Caco-2 (cell line): Measurements from ENCODE around the gene ABCC3. TPM values are rescaled to one million over a fixed set of nuclear protein-coding genes. Genes with fewer than 3 reads are reported as not detected.

ENCODE experiments used
- BruUV-seq: library from RNA; stranded (reverse); fragments of 400-500 nt; replicated peaks from 2 replicates; lab custom pipeline; 2021; lab: Mats Ljungman, UMichigan
- CTCF ChIA-PET: fragments of 300-600 bp; sonication (Branson Sonifier 250); formaldehyde crosslinking; loops from one replicate; lab custom pipeline; 2022; ENCODE audit warnings: antibody characterized with exemption; lab: Charles Lee
- POLR2A ChIA-PET: fragments of 300-600 bp; sonication (Branson Sonifier 250); formaldehyde crosslinking; loops from one replicate; lab custom pipeline; 2022; ENCODE audit warnings: antibody characterized with exemption; lab: Charles Lee
- DNase-seq, 2 experiments: peaks; one replicate each; pipeline versions ENCODE4 v3.0.0 to v3.0.0-alpha.2; 2020 to 2022
- H3K27me3 ChIP-seq: replicated peaks from 2 replicates; pipeline ENCODE4 v1.6.0; 2011; ENCODE audit warnings: low read length; ENCODE audit not compliant: control insufficient read depth, insufficient read depth
- H3K36me3 ChIP-seq: 2 replicates; pipeline ENCODE4 v1.5.1; 2011; ENCODE audit warnings: low read length; ENCODE audit not compliant: control insufficient read depth, insufficient read depth
- H3K4me1 ChIP-seq: fragments of 250-450 bp; sonication (Bioruptor Pico); 2 replicates; pipeline ENCODE4 v1.5.1; 2020; ENCODE audit warnings: mild to moderate bottlenecking
- H3K4me3 ChIP-seq: 2 replicates; pipeline ENCODE4 v1.5.1; 2011; ENCODE audit warnings: low read depth, mild to moderate bottlenecking, control low read depth, low read length
- H3K9me3 ChIP-seq: fragments of 250-450 bp; sonication (Bioruptor Pico); 2 replicates; pipeline ENCODE4 v1.5.1; 2020; ENCODE audit warnings: mild to moderate bottlenecking, moderate library complexity
- H3K27ac Mint-ChIP-seq: one replicate; pipeline ENCODE4 v1.8.0; 2022; ENCODE audit warnings: mixed read lengths; ENCODE audit not compliant: unreplicated experiment
- H3K27me3 Mint-ChIP-seq: one replicate; pipeline ENCODE4 v1.8.0; 2022; ENCODE audit warnings: mixed read lengths; ENCODE audit not compliant: insufficient read depth, unreplicated experiment
- H3K36me3 Mint-ChIP-seq: one replicate; pipeline ENCODE4 v1.8.0; 2022; ENCODE audit warnings: mild to moderate bottlenecking, mixed read lengths; ENCODE audit not compliant: insufficient read depth, unreplicated experiment
- H3K4me1 Mint-ChIP-seq: one replicate; pipeline ENCODE4 v1.8.0; 2022; ENCODE audit warnings: low read depth, mixed read lengths; ENCODE audit not compliant: unreplicated experiment
- H3K4me3 Mint-ChIP-seq: one replicate; pipeline ENCODE4 v1.8.0; 2022; ENCODE audit warnings: mild to moderate bottlenecking, moderate library complexity, mixed read lengths; ENCODE audit not compliant: unreplicated experiment
- H3K9me3 Mint-ChIP-seq: one replicate; pipeline ENCODE4 v1.8.0; 2022; ENCODE audit warnings: mixed read lengths; ENCODE audit not compliant: unreplicated experiment
- intact Hi-C: fragments of 100-400 bp; cut with micrococcal nuclease; formaldehyde crosslinking; loops from one replicate; pipeline ENCODE4 v1.10.0; 2022; ENCODE audit not compliant: unreplicated experiment
- total RNA-seq: library from RNA; stranded (reverse); gene quantifications from 2 replicates; pipeline ENCODE4 v1.2.3, GENCODE V29; 2022
- TF ChIP-seq, protein P1 (sequence below), 2 experiments: fragments of 200-600 bp in 1 of 2; IDR thresholded peaks; 1 replicate in 1 of 2; 2 replicates in 1 of 2; pipeline versions ENCODE4 v1.5.1 to v1.8.0; 2011 to 2022; ENCODE audit warnings: antibody characterized with exemption in 1 of 2, control low read depth in 1 of 2, inconsistent platforms in 1 of 2, low read depth in 1 of 2, low read length in 1 of 2, mild to moderate bottlenecking in 1 of 2, moderate library complexity in 1 of 2; ENCODE audit not compliant: insufficient read depth in 1 of 2, severe bottlenecking in 1 of 2, unreplicated experiment in 1 of 2

The ABCC3 gene
- total RNA-seq, 1 experiment from 2014 or later: 45.6 TPM

GRCh38 chr17:50613007-50613992, 21.4 kb upstream of the ABCC3 start:
- H3K27me3 Mint-ChIP-seq: no peaks in the 10 kb centered on the region
- no peaks in the 10 kb centered on the region for H3K4me1 ChIP-seq
- no peaks in the 10 kb centered on the region for H3K9me3 Mint-ChIP-seq
- ChIA-PET CTCF (interaction anchor here (0.6 to 1.7 kb wide), 4 partner anchors 13 to 92 kb away, joined by 4 to 8 read pairs (median 6); partner anchors contain the start of gene CACNA1G), POLR2A (no interaction called here)
- no peak overlapping the region for H3K27ac Mint-ChIP-seq
- H3K4me3 Mint-ChIP-seq: no peak overlapping the region
- H3K27me3 ChIP-seq: no peaks in the 10 kb centered on the region
- intact Hi-C loops: no loop called here
- H3K36me3 ChIP-seq: no peaks in the 10 kb centered on the region
- H3K9me3 ChIP-seq: no peaks in the 10 kb centered on the region
- BruUV-seq: no TSS peak
- DNase-seq: no peak
- no peaks in the 10 kb centered on the region for H3K4me1 Mint-ChIP-seq
- no peaks in the 10 kb centered on the region for H3K36me3 Mint-ChIP-seq
- TF ChIP-seq, protein P1, sequence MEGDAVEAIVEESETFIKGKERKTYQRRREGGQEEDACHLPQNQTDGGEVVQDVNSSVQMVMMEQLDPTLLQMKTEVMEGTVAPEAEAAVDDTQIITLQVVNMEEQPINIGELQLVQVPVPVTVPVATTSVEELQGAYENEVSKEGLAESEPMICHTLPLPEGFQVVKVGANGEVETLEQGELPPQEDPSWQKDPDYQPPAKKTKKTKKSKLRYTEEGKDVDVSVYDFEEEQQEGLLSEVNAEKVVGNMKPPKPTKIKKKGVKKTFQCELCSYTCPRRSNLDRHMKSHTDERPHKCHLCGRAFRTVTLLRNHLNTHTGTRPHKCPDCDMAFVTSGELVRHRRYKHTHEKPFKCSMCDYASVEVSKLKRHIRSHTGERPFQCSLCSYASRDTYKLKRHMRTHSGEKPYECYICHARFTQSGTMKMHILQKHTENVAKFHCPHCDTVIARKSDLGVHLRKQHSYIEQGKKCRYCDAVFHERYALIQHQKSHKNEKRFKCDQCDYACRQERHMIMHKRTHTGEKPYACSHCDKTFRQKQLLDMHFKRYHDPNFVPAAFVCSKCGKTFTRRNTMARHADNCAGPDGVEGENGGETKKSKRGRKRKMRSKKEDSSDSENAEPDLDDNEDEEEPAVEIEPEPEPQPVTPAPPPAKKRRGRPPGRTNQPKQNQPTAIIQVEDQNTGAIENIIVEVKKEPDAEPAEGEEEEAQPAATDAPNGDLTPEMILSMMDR (IDR thresholded peaks at IDR 0.05; ENCODE audit: insufficient read depth in 1 of 2, low read depth in 1 of 2, low read length in 1 of 2, severe bottlenecking in 1 of 2, unreplicated experiment in 1 of 2): peak; percentile 22 to 23
- no peak overlapping the region for H3K4me3 ChIP-seq

GRCh38 chr17:50614471-50615051, 20.1 kb upstream of the ABCC3 start:
- H3K27me3 ChIP-seq: no peaks in the 10 kb centered on the region
- Mint-ChIP-seq H3K27me3 (no peaks in the 10 kb centered on the region), H3K4me1 (no peaks in the 10 kb centered on the region), H3K9me3 (no peaks in the 10 kb centered on the region), H3K4me3 (no peak overlapping the region), H3K36me3 (no peaks in the 10 kb centered on the region), H3K27ac (no peak overlapping the region)
- H3K36me3 ChIP-seq: no peaks in the 10 kb centered on the region
- CTCF ChIA-PET: no interaction called here
- TF ChIP-seq, protein P1 (IDR thresholded peaks at IDR 0.05; ENCODE audit: insufficient read depth in 1 of 2, low read depth in 1 of 2, low read length in 1 of 2, severe bottlenecking in 1 of 2, unreplicated experiment in 1 of 2): no peak
- POLR2A ChIA-PET: interaction anchor here (0.7 kb wide), 1 partner anchor 11 kb away, joined by 3 read pairs; no protein-coding TSS in a partner anchor
- intact Hi-C loops: no loop called here
- H3K9me3 ChIP-seq: no peaks in the 10 kb centered on the region
- no peaks in the 10 kb centered on the region for H3K4me1 ChIP-seq
- no peak for DNase-seq
- no TSS peak for BruUV-seq
- no peak overlapping the region for H3K4me3 ChIP-seq

GRCh38 chr17:50615828-50616227, 18.9 kb upstream of the ABCC3 start:
- Mint-ChIP-seq H3K27me3 (no peaks in the 10 kb centered on the region), H3K4me1 (no peaks in the 10 kb centered on the region), H3K36me3 (no peaks in the 10 kb centered on the region), H3K9me3 (no peaks in the 10 kb centered on the region), H3K4me3 (no peak overlapping the region), H3K27ac (no peak overlapping the region)
- ChIA-PET POLR2A (interaction anchor here (0.9 kb wide), 1 partner anchor 56 kb away, joined by 3 read pairs; no protein-coding TSS in a partner anchor), CTCF (no interaction called here)
- TF ChIP-seq, protein P1 (IDR thresholded peaks at IDR 0.05; ENCODE audit: insufficient read depth in 1 of 2, low read depth in 1 of 2, low read length in 1 of 2, severe bottlenecking in 1 of 2, unreplicated experiment in 1 of 2): no peak
- BruUV-seq: no TSS peak
- H3K27me3 ChIP-seq: no peaks in the 10 kb centered on the region
- no peaks in the 10 kb centered on the region for H3K36me3 ChIP-seq
- no peaks in the 10 kb centered on the region for H3K4me1 ChIP-seq
- H3K4me3 ChIP-seq: no peak overlapping the region
- no peak for DNase-seq
- H3K9me3 ChIP-seq: no peaks in the 10 kb centered on the region
- intact Hi-C loops: no loop called here
